OCI-LY1 (cell line): ENCODE data around the gene RNF20.

Experiments
- H2AFZ ChIP-seq: fragments of 200-600 bp; sonication (generic), shearing (Covaris generic); 2 replicates; pipeline ENCODE4 v1.6.0; 2014; ENCODE audit warnings: antibody characterized with exemption, mild to moderate bottlenecking, low read length
- H3F3A ChIP-seq: fragments of 200-600 bp; sonication (generic), shearing (Covaris generic); 2 replicates; pipeline ENCODE4 v1.6.0; 2014; ENCODE audit warnings: mild to moderate bottlenecking, antibody characterized with exemption, low read length, moderate library complexity; ENCODE audit not compliant: insufficient read depth
- H3K27ac ChIP-seq: fragments of 200-600 bp; sonication (generic); 2 replicates; pipeline ENCODE4 v1.5.1; 2014; ENCODE audit warnings: low read length, mixed run types, mild to moderate bottlenecking, low read depth; ENCODE audit not compliant: poor library complexity, severe bottlenecking
- H3K27me3 ChIP-seq: fragments of 200-600 bp; sonication (generic); 2 replicates; pipeline ENCODE4 v1.6.0; 2014; ENCODE audit warnings: antibody characterized with exemption, mild to moderate bottlenecking, low read length, moderate library complexity; ENCODE audit not compliant: insufficient read depth
- H3K36me3 ChIP-seq: fragments of 200-600 bp; sonication (generic); 2 replicates; pipeline ENCODE4 v1.6.1; 2014; ENCODE audit warnings: mild to moderate bottlenecking, antibody characterized with exemption, low read length, moderate library complexity, mixed read lengths; ENCODE audit not compliant: insufficient read depth
- H3K4me1 ChIP-seq: fragments of 200-600 bp; sonication (generic); 2 replicates; pipeline ENCODE4 v1.5.1; 2014; ENCODE audit warnings: mild to moderate bottlenecking, low read length, moderate library complexity; ENCODE audit not compliant: insufficient read depth, severe bottlenecking
- H3K4me2 ChIP-seq: fragments of 200-600 bp; sonication (generic), shearing (Covaris generic); 2 replicates; pipeline ENCODE4 v1.6.1; 2014; ENCODE audit warnings: low read length
- H3K4me3 ChIP-seq: fragments of 200-600 bp; sonication (generic); 2 replicates; pipeline ENCODE4 v1.5.1; 2014; ENCODE audit warnings: low read length, low read depth, mild to moderate bottlenecking, mixed read lengths; ENCODE audit not compliant: poor library complexity, severe bottlenecking
- H3K79me2 ChIP-seq: fragments of 200-600 bp; shearing (Covaris generic); 2 replicates; pipeline ENCODE4 v1.6.1; 2016; ENCODE audit warnings: mixed run types, low read length, mixed read lengths; ENCODE audit not compliant: insufficient read depth
- H3K9ac ChIP-seq: fragments of 200-600 bp; sonication (generic), shearing (Covaris generic); 2 replicates; pipeline ENCODE4 v1.6.1; 2014; ENCODE audit warnings: mild to moderate bottlenecking, low read length, mixed read lengths
- H3K9me2 ChIP-seq: fragments of 200-600 bp; sonication (generic), shearing (Covaris generic); 2 replicates; pipeline ENCODE4 v1.6.1; 2014; ENCODE audit warnings: low read depth, mild to moderate bottlenecking, low read length, mixed read lengths
- H3K9me3 ChIP-seq: fragments of 200-600 bp; shearing (Covaris generic); 2 replicates; pipeline ENCODE4 v1.6.1; 2014; ENCODE audit warnings: low read length, mixed read lengths
- H4K20me1 ChIP-seq: fragments of 200-600 bp; sonication (generic), shearing (Covaris generic); 2 replicates; pipeline ENCODE4 v1.6.0; 2016; ENCODE audit warnings: mild to moderate bottlenecking, low read length; ENCODE audit not compliant: insufficient read depth
- EZH2 ChIP-seq: fragments of 200-600 bp; sonication (generic), shearing (Covaris generic); IDR thresholded peaks from 2 replicates; pipeline ENCODE4 v1.8.0; 2017; ENCODE audit warnings: borderline replicate concordance, mixed run types, mild to moderate bottlenecking, antibody characterized with exemption, low read length, moderate library complexity, mixed read lengths
- TF ChIP-seq, protein P1 (sequence below): fragments of 200-600 bp; sonication (generic), shearing (Covaris generic); IDR thresholded peaks from 2 replicates; pipeline ENCODE4 v1.5.1; 2017; ENCODE audit warnings: mild to moderate bottlenecking, antibody characterized with exemption, low read length, moderate library complexity, mixed read lengths

The RNF20 gene

GRCh38 chr9:101486693-101487442, 46.8 kb upstream of the RNF20 start:
- Histone ChIP-seq H3K4me2 (no peak overlapping the region), H3K9me3 (no peaks in the 10 kb centered on the region), H3K27ac (no peak overlapping the region), H2AFZ (no peak overlapping the region), H3K36me3 (no peaks in the 10 kb centered on the region), H3K4me1 (no peaks in the 10 kb centered on the region), H3K4me3 (no peak overlapping the region), H3K9me2 (no peaks in the 10 kb centered on the region), H3K9ac (no peak overlapping the region), H3K27me3 (no peaks in the 10 kb centered on the region), H3F3A (no peaks in the 10 kb centered on the region), H4K20me1 (no peaks in the 10 kb centered on the region), H3K79me2 (no peaks in the 10 kb centered on the region)
- TF ChIP-seq, protein P1, sequence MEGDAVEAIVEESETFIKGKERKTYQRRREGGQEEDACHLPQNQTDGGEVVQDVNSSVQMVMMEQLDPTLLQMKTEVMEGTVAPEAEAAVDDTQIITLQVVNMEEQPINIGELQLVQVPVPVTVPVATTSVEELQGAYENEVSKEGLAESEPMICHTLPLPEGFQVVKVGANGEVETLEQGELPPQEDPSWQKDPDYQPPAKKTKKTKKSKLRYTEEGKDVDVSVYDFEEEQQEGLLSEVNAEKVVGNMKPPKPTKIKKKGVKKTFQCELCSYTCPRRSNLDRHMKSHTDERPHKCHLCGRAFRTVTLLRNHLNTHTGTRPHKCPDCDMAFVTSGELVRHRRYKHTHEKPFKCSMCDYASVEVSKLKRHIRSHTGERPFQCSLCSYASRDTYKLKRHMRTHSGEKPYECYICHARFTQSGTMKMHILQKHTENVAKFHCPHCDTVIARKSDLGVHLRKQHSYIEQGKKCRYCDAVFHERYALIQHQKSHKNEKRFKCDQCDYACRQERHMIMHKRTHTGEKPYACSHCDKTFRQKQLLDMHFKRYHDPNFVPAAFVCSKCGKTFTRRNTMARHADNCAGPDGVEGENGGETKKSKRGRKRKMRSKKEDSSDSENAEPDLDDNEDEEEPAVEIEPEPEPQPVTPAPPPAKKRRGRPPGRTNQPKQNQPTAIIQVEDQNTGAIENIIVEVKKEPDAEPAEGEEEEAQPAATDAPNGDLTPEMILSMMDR = no peak
- TF ChIP-seq EZH2 = no peak

DNA sequence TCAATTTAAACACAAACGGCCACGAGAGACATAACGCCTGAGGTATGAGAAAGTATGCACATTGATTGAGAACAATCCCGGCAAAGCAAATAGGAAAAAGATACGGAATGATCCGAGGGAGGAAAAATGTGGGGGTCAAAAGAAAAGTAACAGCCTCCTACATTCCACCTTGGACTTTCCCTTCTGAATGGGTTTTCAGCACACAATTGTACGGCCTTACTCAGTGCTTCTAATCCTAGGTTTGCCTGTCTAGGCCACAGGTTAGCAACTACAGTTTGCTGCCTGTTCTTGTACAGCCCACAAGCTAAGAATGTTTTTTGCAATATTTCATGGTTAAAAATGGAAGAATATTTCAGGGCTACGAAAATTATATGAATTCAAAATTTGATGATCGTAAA, 46.2 kb upstream of the RNF20 start:
- no peak for TF ChIP-seq EZH2
- TF ChIP-seq, protein P1 = no peak
- no peaks in the 10 kb centered on the region for H3K4me1 ChIP-seq
- no peaks in the 10 kb centered on the region for H3K36me3 ChIP-seq
- H3K4me2 ChIP-seq = no peak overlapping the region
- H3F3A ChIP-seq = no peaks in the 10 kb centered on the region
- no peaks in the 10 kb centered on the region for H4K20me1 ChIP-seq
- H3K79me2 ChIP-seq = no peaks in the 10 kb centered on the region
- no peaks in the 10 kb centered on the region for H3K27me3 ChIP-seq
- no peaks in the 10 kb centered on the region for H3K9me2 ChIP-seq
- H2AFZ ChIP-seq = no peak overlapping the region
- no peak overlapping the region for H3K4me3 ChIP-seq
- no peaks in the 10 kb centered on the region for H3K9me3 ChIP-seq
- H3K27ac ChIP-seq = no peak overlapping the region
- no peak overlapping the region for H3K9ac ChIP-seq

- no peaks in the 10 kb centered on the region for H4K20me1 ChIP-seq
- H3K9me3 ChIP-seq = no peaks in the 10 kb centered on the region
- no peaks in the 10 kb centered on the region for H3K79me2 ChIP-seq
- H3K4me1 ChIP-seq = no peaks in the 10 kb centered on the region
- no peaks in the 10 kb centered on the region for H3K27me3 ChIP-seq
- TF ChIP-seq EZH2 = no peak
- TF ChIP-seq, protein P1 = no peak
- no peak overlapping the region for H3K4me2 ChIP-seq
- H3K27ac ChIP-seq = no peak overlapping the region
- H3K9ac ChIP-seq = no peak overlapping the region
- H3K9me2 ChIP-seq = no peaks in the 10 kb centered on the region; the same call in 1 of the 2 replicates
- H3F3A ChIP-seq = no peaks in the 10 kb centered on the region
- H3K4me3 ChIP-seq = no peak overlapping the region
- no peaks in the 10 kb centered on the region for H3K36me3 ChIP-seq
- no peak overlapping the region for H2AFZ ChIP-seq
Observed at GRCh38 chr9:101495810-101496209, 37.8 kb upstream of the RNF20 start.
